Mononuclear cell (primary cell): ENCODE measurements around the gene DPP10. TPM values are rescaled to one million over a fixed set of nuclear protein-coding genes. Genes with fewer than 3 reads are reported as not detected.

Experiments
- H3K27me3 ChIP-seq: 2 replicates; pipeline ENCODE4 v1.6.0; 2011; ENCODE audit warnings: low read length, control low read depth; ENCODE audit not compliant: insufficient read depth
- H3K4me1 ChIP-seq: 2 replicates; pipeline ENCODE4 v1.5.1; 2011; ENCODE audit warnings: mild to moderate bottlenecking, low read length, control low read depth; ENCODE audit not compliant: insufficient read depth
- H3K4me3 ChIP-seq: 2 replicates; pipeline ENCODE4 v1.5.1; 2011; ENCODE audit warnings: mild to moderate bottlenecking, low read length, moderate library complexity
- H3K9me3 ChIP-seq: 2 replicates; pipeline ENCODE4 v1.5.1; 2011; ENCODE audit warnings: low read depth, mild to moderate bottlenecking, control low read depth, low read length
- total RNA-seq: library from RNA; depleted of rRNA; stranded (reverse); fragments of >200 nt; gene quantifications from one replicate; pipeline ENCODE4 v1.2.3, GENCODE V29; 2012

DPP10 gene
- total RNA-seq, 1 donor = under 0.01 TPM

DNA sequence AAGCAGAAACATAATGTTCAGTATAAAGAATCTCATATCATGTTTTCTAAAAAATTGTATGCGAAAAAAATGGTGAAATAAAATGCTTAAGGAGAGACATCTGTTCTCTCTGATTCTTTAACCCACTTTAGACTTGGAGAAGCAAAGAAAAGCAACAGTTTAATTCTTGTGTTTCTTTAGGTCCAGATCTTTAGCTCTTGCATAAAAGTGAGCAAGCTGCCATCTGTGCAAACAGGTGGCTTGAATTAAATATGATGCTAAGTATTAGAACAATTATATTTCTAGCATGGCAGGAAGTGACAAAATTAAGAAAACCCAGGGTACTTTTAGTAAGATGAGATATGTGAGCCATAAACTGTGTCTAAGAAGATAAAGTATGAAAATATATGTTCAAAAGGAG lies 1038.3 kb downstream of the DPP10 start:
- no peaks in the 10 kb centered on the region for H3K27me3 ChIP-seq
- H3K4me3 ChIP-seq = no peak overlapping the region
- no peaks in the 10 kb centered on the region for H3K4me1 ChIP-seq
- H3K9me3 ChIP-seq = no peaks in the 10 kb centered on the region

DNA sequence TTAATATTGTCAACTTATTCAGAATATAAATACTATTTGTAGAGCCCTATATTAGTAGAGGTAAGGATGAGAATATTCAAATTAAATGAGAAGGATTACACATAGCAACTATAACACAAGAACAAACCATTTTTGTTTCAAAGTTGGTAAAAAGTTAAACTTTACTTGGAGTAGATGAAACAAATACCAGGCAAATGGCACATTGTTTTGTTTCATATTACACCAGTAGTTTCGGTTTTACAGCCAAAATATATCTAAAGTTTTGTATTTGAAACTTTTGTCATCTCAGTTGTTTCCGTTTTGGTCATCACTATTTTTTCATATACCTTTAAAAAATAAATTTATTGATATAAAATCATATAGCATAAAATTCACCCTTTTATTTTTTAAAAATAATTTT lies 1039.4 kb downstream of the DPP10 start:
- no peak overlapping the region for H3K4me3 ChIP-seq
- no peaks in the 10 kb centered on the region for H3K4me1 ChIP-seq
- peaks cover 6% of the 10 kb centered on the region for H3K9me3 ChIP-seq
- H3K27me3 ChIP-seq = no peaks in the 10 kb centered on the region

DNA sequence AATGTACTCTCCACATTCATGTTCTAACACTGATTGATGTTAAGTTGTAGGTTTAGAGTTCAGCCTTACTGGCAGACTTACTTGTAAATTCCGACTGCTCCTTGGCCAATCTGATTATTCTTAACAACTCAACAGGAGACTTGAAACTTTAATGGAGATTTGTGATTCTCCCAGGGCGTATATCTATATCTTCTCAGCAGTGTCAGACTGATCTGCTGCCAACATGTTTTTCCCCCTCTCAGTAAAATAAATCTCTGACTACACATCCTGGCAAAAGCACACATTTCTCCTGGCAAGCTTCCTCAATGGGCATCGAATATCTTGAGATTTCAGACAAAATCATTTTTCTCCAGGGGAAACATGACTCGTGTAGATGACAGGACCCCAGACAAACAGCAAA lies 1041.2 kb downstream of the DPP10 start:
- Histone ChIP-seq H3K4me3 (no peak overlapping the region), H3K9me3 (peaks cover 6% of the 10 kb centered on the region), H3K27me3 (no peaks in the 10 kb centered on the region), H3K4me1 (no peaks in the 10 kb centered on the region)

DNA sequence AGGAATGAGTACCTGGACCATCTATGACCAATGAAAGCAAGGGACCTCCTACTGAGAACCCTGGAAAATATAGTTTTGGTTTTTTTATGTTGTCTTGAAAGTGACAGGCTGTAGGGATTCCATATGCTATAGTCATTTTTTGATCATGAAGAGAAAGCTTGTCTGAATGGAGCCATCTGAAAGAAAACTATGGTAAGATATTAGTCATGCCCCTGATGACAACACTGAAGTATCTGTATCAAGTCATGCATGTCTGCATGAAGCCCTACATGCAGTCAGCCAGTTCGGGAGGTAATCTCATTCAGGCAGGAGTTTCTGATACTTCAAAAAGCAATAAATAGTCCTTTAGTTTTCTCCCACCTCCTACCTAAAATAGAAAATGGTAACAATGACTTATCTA lies 1042.0 kb downstream of the DPP10 start:
- Histone ChIP-seq H3K4me3 (no peak overlapping the region), H3K27me3 (no peaks in the 10 kb centered on the region), H3K9me3 (peaks cover 6% of the 10 kb centered on the region), H3K4me1 (no peaks in the 10 kb centered on the region)

DNA sequence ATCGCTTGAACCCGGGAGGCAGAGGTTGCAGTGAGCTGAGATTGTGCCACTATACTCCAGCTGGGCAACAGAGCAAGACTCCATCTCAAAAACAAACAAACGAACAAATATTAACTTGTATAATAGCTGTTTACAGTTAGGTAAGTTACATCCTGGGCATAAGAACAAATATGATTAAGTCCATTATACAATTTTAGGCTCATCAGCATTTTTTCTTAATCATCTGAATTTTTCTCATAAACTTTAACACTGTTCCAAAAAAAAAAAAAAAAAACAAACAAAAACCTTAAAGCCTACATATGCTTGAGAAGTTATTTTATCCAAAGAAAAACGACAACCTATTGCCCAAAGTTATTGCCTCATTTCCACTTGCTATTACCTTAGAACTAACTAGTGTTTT lies 1042.5 kb downstream of the DPP10 start:
- no peaks in the 10 kb centered on the region for H3K27me3 ChIP-seq
- H3K9me3 ChIP-seq = peaks cover 6% of the 10 kb centered on the region
- no peak overlapping the region for H3K4me3 ChIP-seq
- H3K4me1 ChIP-seq = no peaks in the 10 kb centered on the region

DNA sequence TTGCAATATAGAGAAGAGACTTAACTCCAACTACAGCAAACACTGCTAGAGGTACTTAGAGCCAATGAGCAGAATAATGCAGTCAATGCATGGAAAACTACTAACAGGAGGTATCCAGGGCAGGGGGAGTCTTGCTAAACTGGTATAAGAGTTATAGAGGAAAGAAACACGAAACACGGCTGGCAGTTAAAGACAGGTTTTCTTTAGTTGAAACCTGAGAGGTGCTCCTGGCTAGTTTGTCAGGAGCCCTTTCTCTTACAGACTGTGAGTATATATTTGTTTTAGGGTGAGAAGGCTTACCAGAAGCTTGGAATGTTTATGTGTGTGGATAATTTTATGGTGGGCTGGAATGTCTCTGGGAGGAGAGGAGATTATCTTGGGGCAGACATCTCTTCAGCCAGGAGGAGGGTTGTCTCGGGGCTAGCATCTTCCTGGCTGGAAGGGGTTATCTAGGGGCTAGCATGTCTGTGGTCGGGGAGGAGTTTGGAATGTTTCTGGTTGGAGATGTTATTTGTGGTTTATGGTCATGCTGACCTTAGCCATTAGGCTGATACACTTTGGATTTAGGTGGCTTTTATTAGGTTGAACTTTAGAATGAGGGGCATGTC lies 1048.8 kb downstream of the DPP10 start:
- Histone ChIP-seq H3K4me1 (no peaks in the 10 kb centered on the region), H3K9me3 (peaks cover 5% of the 10 kb centered on the region), H3K27me3 (no peaks in the 10 kb centered on the region), H3K4me3 (no peak overlapping the region)

DNA sequence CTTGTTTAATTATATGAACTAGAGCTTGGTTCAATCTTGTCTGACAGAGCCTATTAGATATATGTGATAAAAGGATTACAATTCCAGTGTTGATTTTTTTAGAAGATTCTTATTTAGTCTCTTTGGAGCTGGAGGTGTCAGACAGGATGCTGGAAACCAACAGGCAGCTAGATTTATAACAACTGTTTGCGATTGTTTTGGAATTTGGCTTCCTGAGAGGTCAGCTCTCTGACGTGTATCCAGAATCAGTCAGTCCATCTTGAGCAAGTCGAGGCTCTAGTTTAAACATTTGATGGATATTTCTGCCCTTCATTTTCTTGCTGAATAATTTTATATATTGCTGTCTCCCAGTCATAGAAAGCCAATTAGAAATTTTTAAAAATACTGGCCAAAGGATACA lies 1062.9 kb downstream of the DPP10 start:
- Histone ChIP-seq H3K27me3 (no peaks in the 10 kb centered on the region), H3K4me1 (no peaks in the 10 kb centered on the region), H3K4me3 (no peak overlapping the region), H3K9me3 (no peaks in the 10 kb centered on the region)

DNA sequence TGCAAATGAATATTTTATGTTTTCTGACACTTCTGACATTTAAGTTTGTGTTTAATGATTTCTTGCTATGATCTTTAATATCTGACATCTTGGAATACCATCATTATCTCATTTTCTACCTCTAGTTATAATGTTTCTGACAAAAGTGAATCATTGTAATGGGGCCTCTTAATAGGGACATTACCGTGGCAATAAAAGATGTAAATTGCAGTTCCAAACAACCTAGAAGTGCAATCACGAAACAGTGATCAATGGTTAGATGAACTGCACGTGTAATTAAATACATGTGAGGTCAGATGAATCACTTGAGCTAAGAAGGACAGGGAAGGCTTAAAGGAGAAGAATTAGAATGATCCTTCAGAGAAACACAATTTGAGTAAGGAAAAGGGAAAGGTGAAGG lies 1078.3 kb downstream of the DPP10 start:
- Histone ChIP-seq H3K4me1 (no peaks in the 10 kb centered on the region), H3K27me3 (no peaks in the 10 kb centered on the region), H3K4me3 (no peak overlapping the region), H3K9me3 (no peaks in the 10 kb centered on the region)

DNA sequence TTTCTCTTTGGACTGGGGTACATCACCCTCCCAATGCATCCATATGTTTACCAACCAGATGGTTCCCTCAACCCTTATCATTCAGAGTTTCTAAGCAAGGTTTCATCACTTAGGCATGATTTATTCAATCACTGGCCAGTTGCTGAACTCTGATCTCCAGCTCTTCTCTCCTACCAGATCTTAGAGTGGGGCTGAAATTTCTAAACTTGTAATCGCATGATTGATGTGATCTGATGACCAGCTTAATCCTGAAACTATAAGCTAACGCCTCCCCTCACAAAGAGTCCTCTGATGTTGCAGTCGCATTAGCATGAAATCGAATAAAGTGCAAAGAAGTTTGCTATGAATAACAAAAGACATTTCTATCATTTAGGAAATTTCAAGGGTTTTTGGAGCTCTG lies 1082.0 kb downstream of the DPP10 start:
- Histone ChIP-seq H3K27me3 (no peaks in the 10 kb centered on the region), H3K9me3 (no peaks in the 10 kb centered on the region), H3K4me3 (no peak overlapping the region), H3K4me1 (no peaks in the 10 kb centered on the region)

DNA sequence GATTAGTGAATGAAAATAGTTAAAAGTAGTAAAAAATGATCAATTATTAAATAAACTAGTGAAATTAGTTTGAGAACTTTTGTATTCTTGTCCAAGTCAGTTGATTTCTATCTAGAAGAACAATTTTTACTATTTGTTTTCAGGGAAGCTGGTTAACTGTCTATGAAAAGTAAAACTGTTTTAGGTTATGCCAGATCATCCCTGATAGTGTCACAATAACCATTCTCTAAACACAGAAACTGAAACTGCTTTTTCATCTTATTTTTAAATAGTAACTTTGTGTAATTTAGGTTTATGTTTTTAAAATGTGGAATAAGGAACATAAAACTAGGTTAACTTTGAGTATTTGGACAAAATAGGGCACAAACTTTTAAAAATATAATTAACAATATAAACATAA lies 1087.2 kb downstream of the DPP10 start:
- Histone ChIP-seq H3K9me3 (no peaks in the 10 kb centered on the region), H3K27me3 (no peaks in the 10 kb centered on the region), H3K4me1 (no peaks in the 10 kb centered on the region), H3K4me3 (no peak overlapping the region)

DNA sequence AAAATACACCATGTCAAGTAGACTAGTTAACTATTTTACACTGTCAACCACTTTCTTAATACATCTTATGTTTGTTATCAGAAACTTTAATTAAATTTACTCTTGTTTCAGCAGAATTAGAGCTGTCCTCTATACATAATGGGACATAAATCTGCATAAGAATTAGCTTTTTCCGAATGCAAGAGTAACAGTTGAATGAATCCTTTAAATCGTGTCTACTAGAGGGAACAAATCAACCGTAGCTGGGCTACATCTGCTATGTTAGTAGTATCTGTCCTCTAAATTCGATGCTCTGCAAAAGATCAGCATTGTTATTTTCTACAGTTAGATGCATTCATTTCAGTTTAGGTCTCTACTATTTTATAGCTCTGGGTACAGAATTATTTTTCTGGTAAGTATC lies 1090.6 kb downstream of the DPP10 start:
- Histone ChIP-seq H3K4me1 (no peaks in the 10 kb centered on the region), H3K27me3 (no peaks in the 10 kb centered on the region), H3K4me3 (no peak overlapping the region), H3K9me3 (no peaks in the 10 kb centered on the region)

DNA sequence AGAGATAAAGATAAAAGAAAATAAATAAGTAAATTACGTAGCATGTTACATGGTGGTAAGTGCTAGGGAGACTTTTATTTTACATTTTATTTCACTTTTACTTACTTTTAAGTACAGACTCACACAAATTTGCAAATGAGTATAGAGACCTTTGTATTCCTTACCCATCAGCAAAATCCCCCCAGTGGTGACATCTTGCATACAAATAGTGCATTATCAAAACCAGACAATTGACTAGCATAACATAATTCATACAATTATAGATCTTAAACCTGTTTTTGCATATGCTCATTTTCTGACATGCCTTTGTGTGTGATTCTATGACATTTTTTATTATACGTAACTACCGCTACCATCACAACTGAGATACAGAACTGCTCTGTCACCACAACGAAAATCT lies 1099.4 kb downstream of the DPP10 start:
- Histone ChIP-seq H3K4me1 (no peaks in the 10 kb centered on the region), H3K9me3 (no peaks in the 10 kb centered on the region), H3K27me3 (no peaks in the 10 kb centered on the region), H3K4me3 (no peak overlapping the region)

DNA sequence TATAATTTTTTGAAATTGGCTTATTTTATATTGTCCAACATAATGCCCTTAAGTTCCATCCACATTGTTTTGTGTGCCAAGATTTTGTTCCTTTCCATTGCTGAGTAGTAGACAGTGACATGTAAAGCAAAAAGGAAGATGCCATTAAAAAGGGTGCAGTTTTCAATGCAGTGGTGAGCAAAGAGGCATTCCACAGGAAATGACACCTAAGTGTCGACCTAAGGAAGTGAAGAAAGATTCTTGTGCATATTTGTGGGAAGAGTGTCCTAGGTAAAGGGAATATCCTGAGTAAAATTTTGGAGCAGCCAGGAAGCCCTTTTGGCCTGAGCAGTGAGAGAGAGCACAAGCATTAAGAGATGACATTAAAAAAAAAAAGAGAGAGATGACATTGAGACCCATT lies 1099.9 kb downstream of the DPP10 start:
- Histone ChIP-seq H3K9me3 (no peaks in the 10 kb centered on the region), H3K27me3 (no peaks in the 10 kb centered on the region), H3K4me3 (no peak overlapping the region), H3K4me1 (no peaks in the 10 kb centered on the region)

DNA sequence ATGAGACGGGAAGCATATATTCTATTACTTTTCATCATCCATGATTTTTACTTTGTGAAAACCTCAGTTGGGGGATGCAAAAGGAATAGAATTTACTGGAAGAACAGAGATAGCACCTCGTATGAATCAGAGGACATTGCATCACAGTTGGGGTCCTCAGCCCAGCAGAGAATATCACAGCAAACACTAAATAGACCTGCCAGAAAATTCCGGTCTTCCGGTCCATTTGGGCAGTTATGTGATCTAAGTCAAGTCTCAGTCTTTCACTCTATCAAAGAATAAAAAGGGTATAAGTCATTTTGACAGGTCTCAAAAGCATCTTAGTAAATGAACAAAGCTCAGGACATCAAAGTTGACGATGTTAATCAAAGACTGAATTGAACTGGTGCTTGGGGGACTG lies 1100.6 kb downstream of the DPP10 start:
- Histone ChIP-seq H3K4me1 (no peaks in the 10 kb centered on the region), H3K9me3 (no peaks in the 10 kb centered on the region), H3K27me3 (no peaks in the 10 kb centered on the region), H3K4me3 (no peak overlapping the region)

DNA sequence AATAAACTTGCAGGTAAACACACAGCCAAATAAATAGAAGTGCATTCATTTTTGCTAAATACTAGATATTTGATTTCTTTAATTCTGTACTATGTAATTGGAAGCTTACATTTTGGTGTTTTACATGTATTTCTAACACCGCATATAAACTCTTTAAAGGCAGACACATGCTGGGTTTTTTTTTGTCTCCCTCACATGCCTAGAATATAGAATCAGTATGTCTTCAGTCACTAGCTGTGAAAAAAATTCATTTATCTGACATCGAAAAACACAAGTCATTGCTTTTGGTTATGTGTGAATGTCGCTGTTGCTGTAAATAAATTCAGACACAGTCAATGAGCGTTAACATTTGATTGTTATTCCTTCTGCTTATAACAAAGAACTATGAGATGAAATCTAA lies 1101.0 kb downstream of the DPP10 start:
- no peaks in the 10 kb centered on the region for H3K27me3 ChIP-seq
- H3K4me3 ChIP-seq = no peak overlapping the region
- no peaks in the 10 kb centered on the region for H3K9me3 ChIP-seq
- H3K4me1 ChIP-seq = no peaks in the 10 kb centered on the region

DNA sequence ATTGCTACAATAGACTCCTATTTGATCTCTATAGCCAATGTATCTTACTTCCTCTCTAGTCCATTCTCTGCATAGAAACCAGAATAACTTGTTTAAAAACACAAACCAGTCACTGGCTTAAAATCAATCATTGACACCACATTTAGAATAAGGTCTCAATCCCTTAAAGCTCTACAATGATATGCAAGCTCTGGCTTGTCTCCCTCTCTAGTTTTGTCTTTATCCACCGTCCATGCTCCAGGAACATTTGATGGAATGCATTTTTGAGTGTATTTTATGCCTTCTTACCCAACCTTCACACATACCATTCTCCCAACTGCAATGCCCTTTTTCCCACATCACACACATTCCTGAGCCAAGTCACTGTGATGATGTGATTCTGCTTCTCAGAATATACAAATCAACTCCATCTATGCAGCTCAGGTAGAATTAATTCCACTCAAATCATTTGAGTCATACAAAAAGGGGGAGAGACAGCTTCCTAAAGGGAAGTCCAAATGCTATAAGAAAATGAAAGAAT lies 1107.2 kb downstream of the DPP10 start:
- Histone ChIP-seq H3K9me3 (no peaks in the 10 kb centered on the region), H3K4me1 (no peaks in the 10 kb centered on the region), H3K27me3 (no peaks in the 10 kb centered on the region), H3K4me3 (no peak overlapping the region)
